ENCODE measurements around the gene TMEM150B.

DNA sequence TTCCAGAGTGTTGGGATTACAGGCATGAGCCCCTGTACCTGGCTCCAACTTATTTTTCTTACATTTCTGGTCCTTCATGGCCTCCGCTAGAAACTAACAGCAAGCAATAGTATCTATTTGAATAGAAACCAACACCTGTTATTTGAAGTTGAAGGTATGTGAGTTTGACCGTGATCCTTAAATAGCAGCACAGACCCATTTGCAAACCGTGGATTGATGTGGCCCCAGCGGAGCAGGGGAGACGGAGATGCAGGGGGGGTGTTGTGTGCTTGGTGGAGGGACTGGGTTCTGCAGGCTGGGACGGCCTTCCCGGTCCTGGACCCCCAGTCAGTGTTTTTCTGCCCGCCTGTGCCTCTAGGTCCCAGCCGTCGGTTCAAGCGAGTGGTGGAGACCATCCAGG, 16.9 kb downstream of the TMEM150B start:
- TF ChIP-seq, protein P1, sequence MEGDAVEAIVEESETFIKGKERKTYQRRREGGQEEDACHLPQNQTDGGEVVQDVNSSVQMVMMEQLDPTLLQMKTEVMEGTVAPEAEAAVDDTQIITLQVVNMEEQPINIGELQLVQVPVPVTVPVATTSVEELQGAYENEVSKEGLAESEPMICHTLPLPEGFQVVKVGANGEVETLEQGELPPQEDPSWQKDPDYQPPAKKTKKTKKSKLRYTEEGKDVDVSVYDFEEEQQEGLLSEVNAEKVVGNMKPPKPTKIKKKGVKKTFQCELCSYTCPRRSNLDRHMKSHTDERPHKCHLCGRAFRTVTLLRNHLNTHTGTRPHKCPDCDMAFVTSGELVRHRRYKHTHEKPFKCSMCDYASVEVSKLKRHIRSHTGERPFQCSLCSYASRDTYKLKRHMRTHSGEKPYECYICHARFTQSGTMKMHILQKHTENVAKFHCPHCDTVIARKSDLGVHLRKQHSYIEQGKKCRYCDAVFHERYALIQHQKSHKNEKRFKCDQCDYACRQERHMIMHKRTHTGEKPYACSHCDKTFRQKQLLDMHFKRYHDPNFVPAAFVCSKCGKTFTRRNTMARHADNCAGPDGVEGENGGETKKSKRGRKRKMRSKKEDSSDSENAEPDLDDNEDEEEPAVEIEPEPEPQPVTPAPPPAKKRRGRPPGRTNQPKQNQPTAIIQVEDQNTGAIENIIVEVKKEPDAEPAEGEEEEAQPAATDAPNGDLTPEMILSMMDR (IDR thresholded peaks at IDR 0.05; ENCODE audit: low read length): no peak
- no peak for TF ChIP-seq EZH2 (IDR thresholded peaks at IDR 0.05; ENCODE audit: borderline replicate concordance, low read length)

Data from OCI-LY1 (cell line).